ENCODE results near the gene IPO13.

DNA sequence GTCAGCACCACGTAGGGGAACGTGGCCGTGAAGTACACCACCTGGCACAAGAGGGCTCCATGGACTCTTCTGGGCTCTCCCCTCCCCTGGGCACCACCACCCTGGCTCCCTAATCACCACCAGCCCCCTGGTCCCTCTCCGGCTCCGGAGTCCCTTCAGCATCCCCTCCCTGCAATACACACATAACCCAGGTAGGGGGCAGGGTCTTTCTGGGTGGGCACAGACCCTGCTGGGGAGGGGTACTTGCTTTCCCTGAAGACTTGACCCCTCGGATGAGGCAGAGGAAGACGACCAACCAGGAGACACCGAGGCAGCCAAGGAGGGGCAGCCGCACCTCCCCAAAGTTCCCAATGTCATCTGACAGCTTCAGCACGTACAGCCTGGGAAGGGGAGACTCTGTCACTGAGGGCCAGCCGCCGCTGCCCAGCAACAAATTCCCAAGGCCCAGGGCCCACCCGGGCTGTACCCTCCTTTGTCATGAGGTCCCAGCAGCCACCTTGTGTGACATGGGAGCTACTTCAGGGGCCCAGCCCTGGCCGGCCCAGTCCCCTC lies 55.9 kb downstream of the IPO13 start:
- no peak for TF ChIP-seq YY1 (IDR thresholded peaks at IDR 0.05; ENCODE audit: insufficient read depth, insufficient read length)
- no peak for TF ChIP-seq SUZ12 (IDR thresholded peaks at IDR 0.05; ENCODE audit: extremely low read depth, insufficient read depth, insufficient read length)

Measured in NT2/D1 (cell line).